ENCODE results near the gene ANKS3. TPM values are rescaled to one million over a fixed set of nuclear protein-coding genes. Genes with fewer than 3 reads are reported as not detected.
A peak's percentile ranks its signal among the peaks of the same experiment; 100 is the strongest.

Gene ANKS3
- total RNA-seq, 4 donors from 2014 or later = 10.4 to 28.8 (median 17.4) TPM

DNA sequence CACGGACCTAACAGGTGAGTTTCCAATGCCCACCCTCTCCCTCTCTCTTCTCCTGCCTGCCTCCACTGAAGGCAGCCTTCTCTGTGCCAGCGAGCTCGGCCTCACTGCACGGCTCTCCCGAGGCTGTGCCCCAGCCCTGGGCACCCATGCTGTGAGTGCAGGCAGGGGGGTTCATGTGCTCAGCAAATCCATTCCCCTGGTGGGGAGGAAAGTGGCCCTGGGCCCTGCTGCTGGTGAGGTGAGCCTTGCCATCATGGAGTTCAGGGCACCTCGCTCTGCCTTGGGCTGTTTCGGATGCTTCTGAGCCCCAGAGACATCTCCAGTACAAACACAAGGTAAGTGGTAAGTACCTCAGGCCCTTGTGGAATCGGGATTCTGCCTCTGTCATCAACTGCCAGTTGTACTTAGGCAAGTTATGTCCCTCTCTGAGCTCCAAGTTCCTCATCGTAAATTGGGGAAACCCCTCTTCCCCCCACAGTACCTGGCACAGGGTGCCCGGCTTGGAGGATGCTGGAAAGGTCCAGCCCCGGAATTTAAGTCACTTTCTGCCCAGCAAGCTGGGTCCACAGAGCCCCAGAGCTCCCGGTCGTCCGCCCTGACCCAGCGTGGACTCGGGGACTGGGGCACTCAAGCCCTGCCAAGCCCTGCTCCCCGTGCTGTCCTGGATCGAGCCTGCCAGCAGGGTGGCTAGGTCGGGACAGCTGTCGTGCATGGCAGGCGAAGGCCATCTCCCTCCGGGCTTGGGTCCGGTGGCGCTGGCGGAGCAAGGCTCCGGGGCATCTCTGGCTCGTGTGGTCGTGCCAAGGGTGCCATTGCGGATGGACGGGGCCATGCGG, 41.4 kb downstream of the ANKS3 start:
- WGBS, 2 donors = 16 to 22% methylated on average over 26 to 29 of the region's 31 CpGs
- intact Hi-C loops (cut with DNase I; ENCODE audit: low total_unique reads) = no loop called here
- TF ChIP-seq POLR2A (IDR thresholded peaks at IDR 0.05) (no peak), CTCF (IDR thresholded peaks at IDR 0.05) (no peak)
- peak overlapping the region; percentile 22 for H3K4me3 ChIP-seq (ENCODE audit: low read depth, poor library complexity, severe bottlenecking)
- DNase-seq (ENCODE audit: low spot score in 2 of 2) = peak in 1 of 2 donors; percentile 84

- H3K4me3 ChIP-seq (ENCODE audit: low read depth, poor library complexity, severe bottlenecking) = no peak overlapping the region
- intact Hi-C loops (cut with DNase I; ENCODE audit: low total_unique reads) = no loop called here
- 73% methylated on average over 16 to 19 of the region's 20 CpGs for WGBS, 2 donors
- peak in 1 of 2 donors; percentile 84 for DNase-seq (ENCODE audit: low spot score in 2 of 2)
- TF ChIP-seq POLR2A (IDR thresholded peaks at IDR 0.05) (no peak), CTCF (IDR thresholded peaks at IDR 0.05) (no peak)
Measured at GRCh38 chr16:4691666-4692412, 42.2 kb downstream of the ANKS3 start.

DNA sequence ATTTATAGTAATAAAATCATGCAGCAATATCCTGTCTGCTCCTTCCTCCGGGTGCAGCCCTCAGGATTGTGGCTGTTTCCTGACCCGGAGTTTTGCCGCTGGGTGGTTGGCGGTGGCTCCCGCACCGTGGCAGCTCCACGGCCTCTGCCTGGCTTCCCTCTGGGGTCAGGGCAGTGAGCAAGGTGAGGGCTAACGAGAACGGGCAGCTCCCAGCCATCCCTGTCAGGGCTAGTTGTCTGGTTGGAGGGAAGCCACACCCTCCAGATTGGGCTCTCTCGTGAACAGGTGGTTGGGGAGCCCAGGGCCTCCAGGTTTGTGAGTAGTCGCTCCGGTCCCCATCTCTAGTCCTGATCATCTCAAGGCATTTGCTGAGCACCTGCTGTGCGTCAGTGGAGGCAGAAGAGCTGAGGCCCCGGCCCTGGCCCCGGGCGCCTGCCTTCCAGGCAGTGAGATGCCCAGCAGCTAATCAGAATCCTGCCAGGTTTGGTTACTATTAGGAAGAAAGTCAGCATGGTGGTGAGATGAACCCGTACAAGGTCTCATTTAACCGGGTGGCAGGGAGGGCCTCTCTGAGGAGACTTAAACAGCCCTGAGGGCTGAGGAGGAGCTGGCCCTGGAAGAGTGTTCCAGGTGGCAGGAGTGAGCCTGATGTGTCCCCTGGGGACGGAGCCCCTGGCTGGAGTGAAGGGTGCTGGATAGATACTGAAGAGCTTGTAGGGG, 43.0 kb downstream of the ANKS3 start:
- DNase-seq (ENCODE audit: low spot score in 2 of 2) = no peak
- 46 to 58% methylated on average over 10 to 18 of the region's 19 CpGs for WGBS, 2 donors
- TF ChIP-seq CTCF (IDR thresholded peaks at IDR 0.05) (no peak), POLR2A (IDR thresholded peaks at IDR 0.05) (no peak)
- intact Hi-C loops (cut with DNase I; ENCODE audit: low total_unique reads) = no loop called here
- H3K4me3 ChIP-seq (ENCODE audit: low read depth, poor library complexity, severe bottlenecking) = no peak overlapping the region

GRCh38 chr16:4689864-4690704, 44.0 kb downstream of the ANKS3 start:
- WGBS, 2 donors = 84 to 91% methylated on average over 27 to 28 of the region's 31 CpGs
- intact Hi-C loops (cut with DNase I; ENCODE audit: low total_unique reads) = no loop called here
- TF ChIP-seq POLR2A (IDR thresholded peaks at IDR 0.05) (no peak), CTCF (IDR thresholded peaks at IDR 0.05) (no peak)
- H3K4me3 ChIP-seq (ENCODE audit: low read depth, poor library complexity, severe bottlenecking) = no peak overlapping the region
- peak in 1 of 2 donors; percentile 84 for DNase-seq (ENCODE audit: low spot score in 2 of 2)

- peak in 1 of 2 donors; percentile 84 for DNase-seq (ENCODE audit: low spot score in 2 of 2)
- 91 to 92% methylated on average over 18 to 21 of the region's 21 CpGs for WGBS, 2 donors
- no peak overlapping the region for H3K4me3 ChIP-seq (ENCODE audit: low read depth, poor library complexity, severe bottlenecking)
- TF ChIP-seq CTCF (IDR thresholded peaks at IDR 0.05) (no peak), POLR2A (IDR thresholded peaks at IDR 0.05) (no peak)
- intact Hi-C loops (cut with DNase I; ENCODE audit: low total_unique reads) = no loop called here
Measured at GRCh38 chr16:4689091-4689671, 44.9 kb downstream of the ANKS3 start.
